ENCODE measurements around the gene PRM1. TPM values are rescaled to one million over a fixed set of nuclear protein-coding genes. Genes with fewer than 3 reads are reported as not detected.

The PRM1 gene, protein sequence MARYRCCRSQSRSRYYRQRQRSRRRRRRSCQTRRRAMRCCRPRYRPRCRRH
- total RNA-seq (not detected in 2 replicates), polyA plus RNA-seq (not detected in 2 replicates)

DNA sequence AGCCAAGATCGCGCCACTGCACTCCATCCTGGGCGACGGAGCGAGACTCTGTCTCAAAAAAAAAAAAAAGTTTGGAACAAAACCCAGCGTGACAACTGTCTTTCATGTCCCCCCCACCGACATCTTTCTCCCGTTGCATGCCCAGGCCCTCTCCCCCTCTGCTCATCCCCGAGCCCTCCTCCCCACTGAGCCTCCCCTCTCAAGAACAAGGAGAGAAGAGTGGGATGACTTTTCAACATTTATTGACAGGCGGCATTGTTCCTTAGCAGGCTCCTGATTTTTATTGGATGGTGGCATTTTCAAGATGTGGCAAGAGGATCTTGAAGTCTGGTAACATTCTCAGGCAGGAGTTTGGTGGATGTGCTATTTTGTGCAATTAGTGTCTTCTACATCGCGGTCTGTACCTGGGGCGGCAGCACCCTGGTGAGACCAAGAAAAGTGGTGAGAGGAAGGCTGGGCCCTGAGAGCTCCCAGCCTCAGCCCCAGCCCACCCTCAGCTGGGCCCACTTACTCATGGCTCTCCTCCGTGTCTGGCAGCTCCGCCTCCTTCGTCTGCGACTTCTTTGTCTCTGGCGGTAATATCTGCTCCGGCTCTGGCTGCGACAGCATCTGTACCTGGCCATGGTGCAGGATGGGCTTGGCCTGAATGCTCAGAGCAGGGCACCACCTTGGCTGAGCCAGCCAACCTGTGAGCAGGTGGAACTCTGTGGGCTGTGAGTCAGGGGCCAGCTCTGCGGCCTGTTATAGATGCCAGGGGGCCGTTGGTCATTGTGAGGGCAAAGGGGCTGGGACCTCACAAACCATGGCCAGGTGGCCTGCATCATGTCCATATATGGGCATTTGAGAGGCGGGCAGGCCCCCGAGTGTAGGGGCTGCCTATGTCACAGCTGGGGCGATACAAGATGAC lies at the start of gene PRM1:
PRM1 (minus strand) TSS at position 715 of the 907 bp plus-strand sequence; CDS start at position 623, 92 bp downstream.
- H3K4me2 ChIP-seq = no peak within 1 kb of the TSS
- 89% methylated on average over 23 of the region's 25 CpGs for WGBS (ENCODE audit: low lambda C conversion rate, missing lambda C conversion rate)
- DNase-seq (ENCODE audit: low spot score) = no peak
- no peaks in the 10 kb centered on the region for H3K36me3 ChIP-seq (replicated peaks; ENCODE audit: insufficient read depth, low read depth)
- no peaks in the 10 kb centered on the region for H3K79me2 ChIP-seq
- peak within 1 kb of the TSS; percentile 27 for H3K27ac ChIP-seq
- no peak within 1 kb of the TSS for H2AFZ ChIP-seq
- H3K4me1 ChIP-seq (ENCODE audit: insufficient read depth) = peaks cover 6% of the 10 kb centered on the region
- no peaks in the 10 kb centered on the region for H3K27me3 ChIP-seq
- no peak within 1 kb of the TSS for H3K4me3 ChIP-seq
- no peaks in the 10 kb centered on the region for H3K9me3 ChIP-seq (ENCODE audit: low read depth)
- no peaks in the 10 kb centered on the region for H3K9me2 ChIP-seq (replicated peaks; ENCODE audit: insufficient read depth)
- no peaks in the 10 kb centered on the region for H4K20me1 ChIP-seq (ENCODE audit: insufficient read depth, poor library complexity, severe bottlenecking)
- TF ChIP-seq EZH2phosphoT487 (IDR thresholded peaks at IDR 0.05; ENCODE audit: low read depth, severe bottlenecking, unreplicated experiment) = no peak

DNA sequence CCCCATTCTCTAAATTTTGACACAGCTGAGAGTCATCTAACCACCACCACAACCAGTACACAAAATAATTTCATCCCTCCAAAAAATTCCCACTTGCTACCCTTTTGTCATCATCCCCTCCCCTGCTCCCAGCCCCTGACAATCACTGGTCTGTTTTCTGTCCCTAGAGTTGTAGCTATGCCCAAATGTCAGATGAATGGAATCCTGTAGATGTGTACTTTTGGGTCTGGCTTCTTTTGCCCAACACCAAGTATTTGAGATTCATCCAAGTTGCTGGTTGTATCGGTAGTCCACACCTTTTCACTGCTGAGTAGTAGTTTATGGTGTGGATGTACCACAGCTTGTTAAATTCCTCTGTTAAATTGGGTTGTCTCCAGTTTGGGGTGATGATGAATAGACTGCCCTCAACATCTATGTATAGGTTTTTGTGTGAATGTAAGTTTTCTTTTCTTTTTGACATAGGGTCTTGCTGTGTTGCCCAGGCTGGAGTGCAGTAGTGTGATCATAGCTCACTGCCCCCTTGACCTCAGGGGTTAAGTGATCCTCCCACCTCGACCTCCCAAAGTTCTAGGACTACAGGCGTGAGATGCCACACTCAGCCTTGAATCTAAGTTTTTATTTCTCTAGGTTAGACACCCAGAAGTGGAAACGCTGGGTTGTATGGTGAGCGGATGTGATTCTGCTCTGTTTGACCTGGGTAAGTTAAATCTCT lies 49.6 kb upstream of the PRM1 start:
- no peak for DNase-seq (ENCODE audit: low spot score)
- H2AFZ ChIP-seq = no peak overlapping the region
- H3K27me3 ChIP-seq = no peaks in the 10 kb centered on the region
- H3K9me2 ChIP-seq (replicated peaks; ENCODE audit: insufficient read depth) = no peaks in the 10 kb centered on the region
- no peak overlapping the region for H3K4me3 ChIP-seq
- H3K79me2 ChIP-seq = no peaks in the 10 kb centered on the region
- H3K9me3 ChIP-seq (ENCODE audit: low read depth) = no peaks in the 10 kb centered on the region
- no peak overlapping the region for H3K27ac ChIP-seq
- peaks cover 10% of the 10 kb centered on the region for H3K4me1 ChIP-seq (ENCODE audit: insufficient read depth)
- H3K36me3 ChIP-seq (replicated peaks; ENCODE audit: insufficient read depth, low read depth) = no peaks in the 10 kb centered on the region
- no peaks in the 10 kb centered on the region for H4K20me1 ChIP-seq (ENCODE audit: insufficient read depth, poor library complexity, severe bottlenecking)
- H3K4me2 ChIP-seq = no peak overlapping the region
- TF ChIP-seq EZH2 (IDR thresholded peaks at IDR 0.05; ENCODE audit: borderline replicate concordance) (no peak), EZH2phosphoT487 (IDR thresholded peaks at IDR 0.05; ENCODE audit: low read depth, severe bottlenecking, unreplicated experiment) (no peak)
- TF ChIP-seq, protein P1, sequence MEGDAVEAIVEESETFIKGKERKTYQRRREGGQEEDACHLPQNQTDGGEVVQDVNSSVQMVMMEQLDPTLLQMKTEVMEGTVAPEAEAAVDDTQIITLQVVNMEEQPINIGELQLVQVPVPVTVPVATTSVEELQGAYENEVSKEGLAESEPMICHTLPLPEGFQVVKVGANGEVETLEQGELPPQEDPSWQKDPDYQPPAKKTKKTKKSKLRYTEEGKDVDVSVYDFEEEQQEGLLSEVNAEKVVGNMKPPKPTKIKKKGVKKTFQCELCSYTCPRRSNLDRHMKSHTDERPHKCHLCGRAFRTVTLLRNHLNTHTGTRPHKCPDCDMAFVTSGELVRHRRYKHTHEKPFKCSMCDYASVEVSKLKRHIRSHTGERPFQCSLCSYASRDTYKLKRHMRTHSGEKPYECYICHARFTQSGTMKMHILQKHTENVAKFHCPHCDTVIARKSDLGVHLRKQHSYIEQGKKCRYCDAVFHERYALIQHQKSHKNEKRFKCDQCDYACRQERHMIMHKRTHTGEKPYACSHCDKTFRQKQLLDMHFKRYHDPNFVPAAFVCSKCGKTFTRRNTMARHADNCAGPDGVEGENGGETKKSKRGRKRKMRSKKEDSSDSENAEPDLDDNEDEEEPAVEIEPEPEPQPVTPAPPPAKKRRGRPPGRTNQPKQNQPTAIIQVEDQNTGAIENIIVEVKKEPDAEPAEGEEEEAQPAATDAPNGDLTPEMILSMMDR (IDR thresholded peaks at IDR 0.05; ENCODE audit: poor library complexity) = no peak
- WGBS (ENCODE audit: low lambda C conversion rate, missing lambda C conversion rate) = 86% methylated on average over 5 of the region's 5 CpGs

DNA sequence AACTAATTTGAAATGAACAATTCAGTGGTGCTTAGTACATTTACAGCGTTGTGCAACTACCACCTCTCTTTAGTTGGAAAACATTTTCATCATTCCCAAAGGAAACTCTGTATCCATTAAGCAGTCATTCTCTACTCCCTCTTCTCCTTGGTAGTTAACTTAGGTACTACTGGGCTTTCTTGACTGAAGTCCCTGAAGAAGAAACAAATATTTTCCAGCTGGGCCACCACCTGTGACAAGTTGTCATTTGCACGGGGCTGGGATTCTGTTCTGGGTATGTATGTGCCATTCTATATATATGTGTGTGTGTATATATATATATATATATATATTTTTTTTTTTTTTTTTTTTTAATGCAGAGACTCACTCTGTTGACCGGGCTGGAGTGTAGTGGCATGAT lies 48.8 kb upstream of the PRM1 start:
- Histone ChIP-seq H3K79me2 (no peaks in the 10 kb centered on the region), H3K27ac (no peak overlapping the region), H2AFZ (no peak overlapping the region), H3K9me3 (ENCODE audit: low read depth) (no peaks in the 10 kb centered on the region), H3K9me2 (replicated peaks; ENCODE audit: insufficient read depth) (no peaks in the 10 kb centered on the region), H3K4me2 (no peak overlapping the region), H3K4me1 (ENCODE audit: insufficient read depth) (peaks cover 10% of the 10 kb centered on the region), H3K4me3 (no peak overlapping the region), H4K20me1 (ENCODE audit: insufficient read depth, poor library complexity, severe bottlenecking) (no peaks in the 10 kb centered on the region), H3K27me3 (no peaks in the 10 kb centered on the region), H3K36me3 (replicated peaks; ENCODE audit: insufficient read depth, low read depth) (no peaks in the 10 kb centered on the region)
- no peak for TF ChIP-seq EZH2 (IDR thresholded peaks at IDR 0.05; ENCODE audit: borderline replicate concordance)
- TF ChIP-seq, protein P1 (IDR thresholded peaks at IDR 0.05; ENCODE audit: poor library complexity) = no peak
- TF ChIP-seq EZH2phosphoT487 (IDR thresholded peaks at IDR 0.05; ENCODE audit: low read depth, severe bottlenecking, unreplicated experiment) = no peak
- DNase-seq (ENCODE audit: low spot score) = no peak
- WGBS (ENCODE audit: low lambda C conversion rate, missing lambda C conversion rate) = 77% methylated on average over 3 of the region's 3 CpGs

Measured in hepatocyte (in vitro differentiated cells).